ENCODE data around the gene GDPD4.

The GDPD4 gene

DNA sequence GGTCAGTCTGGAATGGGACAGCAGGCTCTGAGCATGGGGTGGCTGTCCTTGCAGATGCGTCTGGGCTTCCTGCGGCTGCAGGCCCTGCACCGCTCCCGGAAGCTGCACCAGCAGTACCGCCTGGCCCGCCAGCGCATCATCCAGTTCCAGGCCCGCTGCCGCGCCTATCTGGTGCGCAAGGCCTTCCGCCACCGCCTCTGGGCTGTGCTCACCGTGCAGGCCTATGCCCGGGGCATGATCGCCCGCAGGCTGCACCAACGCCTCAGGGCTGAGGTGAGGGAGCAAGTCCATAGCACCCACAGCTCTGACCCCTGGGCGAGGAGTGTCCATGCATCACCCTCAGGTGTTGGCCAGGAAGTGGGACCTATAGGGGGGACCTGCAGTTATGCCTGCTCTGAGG, 121.8 kb downstream of the GDPD4 start:
- TF ChIP-seq, protein P1, sequence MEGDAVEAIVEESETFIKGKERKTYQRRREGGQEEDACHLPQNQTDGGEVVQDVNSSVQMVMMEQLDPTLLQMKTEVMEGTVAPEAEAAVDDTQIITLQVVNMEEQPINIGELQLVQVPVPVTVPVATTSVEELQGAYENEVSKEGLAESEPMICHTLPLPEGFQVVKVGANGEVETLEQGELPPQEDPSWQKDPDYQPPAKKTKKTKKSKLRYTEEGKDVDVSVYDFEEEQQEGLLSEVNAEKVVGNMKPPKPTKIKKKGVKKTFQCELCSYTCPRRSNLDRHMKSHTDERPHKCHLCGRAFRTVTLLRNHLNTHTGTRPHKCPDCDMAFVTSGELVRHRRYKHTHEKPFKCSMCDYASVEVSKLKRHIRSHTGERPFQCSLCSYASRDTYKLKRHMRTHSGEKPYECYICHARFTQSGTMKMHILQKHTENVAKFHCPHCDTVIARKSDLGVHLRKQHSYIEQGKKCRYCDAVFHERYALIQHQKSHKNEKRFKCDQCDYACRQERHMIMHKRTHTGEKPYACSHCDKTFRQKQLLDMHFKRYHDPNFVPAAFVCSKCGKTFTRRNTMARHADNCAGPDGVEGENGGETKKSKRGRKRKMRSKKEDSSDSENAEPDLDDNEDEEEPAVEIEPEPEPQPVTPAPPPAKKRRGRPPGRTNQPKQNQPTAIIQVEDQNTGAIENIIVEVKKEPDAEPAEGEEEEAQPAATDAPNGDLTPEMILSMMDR (IDR thresholded peaks at IDR 0.05; ENCODE audit: insufficient read depth, low read length, poor library complexity, severe bottlenecking), result no peak
- TF ChIP-seq EZH2phosphoT487 (conservative IDR thresholded peaks at IDR 0.05; ENCODE audit: low read length), result no peak
- Histone ChIP-seq H3K27me3 (ENCODE audit: low read length) (no peaks in the 10 kb centered on the region), H3K4me3 (ENCODE audit: insufficient read depth, low read length, poor library complexity, severe bottlenecking) (no peak overlapping the region)

DNA sequence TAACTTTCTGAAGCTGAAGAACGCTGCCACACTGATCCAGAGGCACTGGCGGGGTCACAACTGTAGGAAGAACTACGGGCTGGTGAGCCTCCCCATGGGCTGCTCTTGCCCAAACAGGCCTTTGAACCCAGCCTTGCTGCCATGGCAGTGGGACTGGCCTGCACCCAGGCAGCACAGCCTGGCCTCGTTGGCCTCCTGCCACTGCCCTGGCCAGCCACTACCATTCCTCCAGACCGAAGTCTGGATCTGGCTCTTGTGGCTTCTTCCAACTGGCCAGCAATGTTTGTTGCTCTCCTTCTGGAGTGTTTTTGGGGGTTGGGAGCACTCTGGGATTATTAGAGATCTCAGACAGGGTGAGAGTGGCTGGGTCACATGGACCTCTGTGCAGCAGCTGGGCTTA, 122.4 kb downstream of the GDPD4 start:
- Histone ChIP-seq H3K9me2 (replicated peaks; ENCODE audit: insufficient read depth, low read length) (no peaks in the 10 kb centered on the region), H4K20me1 (ENCODE audit: low read depth, low read length) (no peaks in the 10 kb centered on the region), H3K4me3 (ENCODE audit: insufficient read depth, low read length, poor library complexity, severe bottlenecking) (no peak overlapping the region), H3K36me3 (ENCODE audit: low read length) (no peaks in the 10 kb centered on the region), H3K4me2 (ENCODE audit: low read depth, low read length, poor library complexity, severe bottlenecking) (no peak overlapping the region), H2AFZ (ENCODE audit: low read depth, low read length, severe bottlenecking) (no peak overlapping the region), H3K9ac (ENCODE audit: low read length) (no peak overlapping the region), H3F3A (ENCODE audit: insufficient read depth) (no peaks in the 10 kb centered on the region), H3K9me3 (ENCODE audit: insufficient read depth, low read length) (no peaks in the 10 kb centered on the region), H3K79me2 (ENCODE audit: insufficient read depth, low read length) (no peaks in the 10 kb centered on the region), H3K27me3 (ENCODE audit: low read length) (no peaks in the 10 kb centered on the region), H3K27ac (ENCODE audit: low read depth, low read length) (no peak overlapping the region)
- TF ChIP-seq, protein P1 (IDR thresholded peaks at IDR 0.05; ENCODE audit: insufficient read depth, low read length, poor library complexity, severe bottlenecking), result no peak
- TF ChIP-seq EZH2phosphoT487 (conservative IDR thresholded peaks at IDR 0.05; ENCODE audit: low read length), result no peak

More for the DNA sequence above, 121.8 kb downstream of the GDPD4 start:
- Histone ChIP-seq H4K20me1 (ENCODE audit: low read depth, low read length) (no peaks in the 10 kb centered on the region), H3K9me3 (ENCODE audit: insufficient read depth, low read length) (no peaks in the 10 kb centered on the region), H3K9ac (ENCODE audit: low read length) (no peak overlapping the region), H3K27ac (ENCODE audit: low read depth, low read length) (no peak overlapping the region), H3K36me3 (ENCODE audit: low read length) (no peaks in the 10 kb centered on the region), H3K9me2 (replicated peaks; ENCODE audit: insufficient read depth, low read length) (no peaks in the 10 kb centered on the region), H2AFZ (ENCODE audit: low read depth, low read length, severe bottlenecking) (no peak overlapping the region), H3K4me2 (ENCODE audit: low read depth, low read length, poor library complexity, severe bottlenecking) (no peak overlapping the region), H3K79me2 (ENCODE audit: insufficient read depth, low read length) (no peaks in the 10 kb centered on the region), H3F3A (ENCODE audit: insufficient read depth) (no peaks in the 10 kb centered on the region)

DNA sequence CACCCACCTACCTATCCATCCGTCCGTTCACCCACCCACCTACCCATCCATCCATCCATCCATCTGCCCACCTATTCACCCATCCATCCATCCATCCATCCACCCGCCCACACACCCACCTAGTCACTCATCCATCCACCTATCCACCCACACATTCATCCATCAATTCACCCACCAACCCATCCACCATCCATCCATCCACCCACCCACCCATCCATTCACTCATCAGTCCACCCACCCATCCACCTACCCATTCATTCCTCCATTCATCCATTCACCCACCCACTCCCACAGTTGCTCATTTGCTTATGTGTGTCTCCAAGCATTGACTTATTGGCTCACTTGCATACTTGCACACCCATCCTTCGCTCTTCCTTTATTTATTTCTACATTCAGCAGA, 123.3 kb downstream of the GDPD4 start:
- Histone ChIP-seq H3K27ac (ENCODE audit: low read depth, low read length) (no peak overlapping the region), H4K20me1 (ENCODE audit: low read depth, low read length) (no peaks in the 10 kb centered on the region), H3K4me3 (ENCODE audit: insufficient read depth, low read length, poor library complexity, severe bottlenecking) (no peak overlapping the region), H3F3A (ENCODE audit: insufficient read depth) (no peaks in the 10 kb centered on the region), H3K36me3 (ENCODE audit: low read length) (no peaks in the 10 kb centered on the region), H3K4me2 (ENCODE audit: low read depth, low read length, poor library complexity, severe bottlenecking) (no peak overlapping the region), H3K79me2 (ENCODE audit: insufficient read depth, low read length) (no peaks in the 10 kb centered on the region), H3K27me3 (ENCODE audit: low read length) (no peaks in the 10 kb centered on the region), H3K9me3 (ENCODE audit: insufficient read depth, low read length) (no peaks in the 10 kb centered on the region), H3K9ac (ENCODE audit: low read length) (no peak overlapping the region), H2AFZ (ENCODE audit: low read depth, low read length, severe bottlenecking) (no peak overlapping the region), H3K9me2 (replicated peaks; ENCODE audit: insufficient read depth, low read length) (no peaks in the 10 kb centered on the region)
- TF ChIP-seq, protein P1 (IDR thresholded peaks at IDR 0.05; ENCODE audit: insufficient read depth, low read length, poor library complexity, severe bottlenecking), result no peak
- TF ChIP-seq EZH2phosphoT487 (conservative IDR thresholded peaks at IDR 0.05; ENCODE audit: low read length), result no peak

All from SU-DHL-6 (cell line).